GM21515 (cell line): ENCODE results near the gene NUBP2.
"Not testable (repeated sequence)": the region's sequence is repeated elsewhere in the genome, so short reads cannot be mapped to it uniquely, and the experiment has no call there.

Experiments used
- ATAC-seq: cut with Tn5 transposase; IDR thresholded peaks from one replicate; pipeline ENCODE4 v1.9.1; 2021; ENCODE audit not compliant: unreplicated experiment

Gene NUBP2

DNA sequence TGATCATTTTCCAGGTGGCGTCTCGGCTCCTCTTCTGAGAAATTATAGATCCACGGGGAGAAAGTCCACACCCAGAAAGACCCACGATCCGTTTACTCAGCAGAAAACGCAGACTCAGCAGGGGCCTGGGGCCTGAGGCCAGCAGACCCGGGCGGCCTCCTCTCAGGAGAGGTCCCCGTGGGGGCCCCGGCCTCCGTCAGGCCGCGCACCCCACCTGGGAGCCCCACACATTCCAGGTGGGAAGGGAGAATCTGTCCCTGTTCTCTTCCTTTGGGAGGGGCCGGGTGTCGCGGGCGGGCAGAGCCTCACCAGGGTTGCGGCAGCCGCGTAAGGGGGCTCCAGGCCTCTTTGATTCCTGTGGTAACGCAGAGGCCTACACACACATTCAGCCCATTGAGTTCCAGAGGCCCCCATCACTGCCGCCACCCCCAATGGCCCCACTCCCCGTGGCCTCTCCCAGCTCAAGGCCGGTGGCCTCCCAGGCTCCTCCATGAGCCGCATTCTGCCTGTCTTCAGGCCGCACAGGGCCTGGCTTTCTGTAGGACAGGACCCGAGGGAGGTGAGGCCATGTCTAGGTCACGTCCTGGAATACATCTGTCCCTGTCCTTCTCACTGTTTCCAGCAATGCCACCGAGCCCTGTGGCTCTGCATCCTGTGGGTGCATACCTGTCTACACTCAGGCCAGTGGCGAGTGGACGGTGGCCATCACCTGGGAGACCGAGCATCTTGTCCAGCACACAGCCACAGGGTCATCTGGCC is 12.3 kb downstream of the NUBP2 start:
- no peak for ATAC-seq

GRCh38 chr16:1799263-1799662 is 16.5 kb downstream of the NUBP2 start:
- ATAC-seq, result not testable (repeated sequence)

DNA sequence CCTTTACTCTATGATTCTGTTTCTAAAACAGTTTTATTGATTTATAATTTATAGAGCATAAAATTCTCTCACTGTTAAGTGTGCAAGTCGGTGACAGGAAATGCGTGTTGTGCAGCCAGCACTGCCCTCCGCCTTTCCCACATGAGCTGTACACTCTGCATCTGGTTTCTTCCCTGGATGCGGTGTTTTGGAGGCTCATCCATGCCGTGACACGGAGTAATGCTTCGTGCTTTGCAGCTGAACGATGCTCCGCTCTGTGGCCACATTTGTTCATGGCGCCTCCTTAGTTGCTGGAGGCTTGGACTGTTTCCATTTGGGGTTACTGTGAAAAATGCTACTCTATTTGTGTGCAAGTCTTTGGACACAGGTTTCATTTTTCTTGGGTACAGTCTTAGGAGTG is 17.9 kb downstream of the NUBP2 start:
- no peak for ATAC-seq

DNA sequence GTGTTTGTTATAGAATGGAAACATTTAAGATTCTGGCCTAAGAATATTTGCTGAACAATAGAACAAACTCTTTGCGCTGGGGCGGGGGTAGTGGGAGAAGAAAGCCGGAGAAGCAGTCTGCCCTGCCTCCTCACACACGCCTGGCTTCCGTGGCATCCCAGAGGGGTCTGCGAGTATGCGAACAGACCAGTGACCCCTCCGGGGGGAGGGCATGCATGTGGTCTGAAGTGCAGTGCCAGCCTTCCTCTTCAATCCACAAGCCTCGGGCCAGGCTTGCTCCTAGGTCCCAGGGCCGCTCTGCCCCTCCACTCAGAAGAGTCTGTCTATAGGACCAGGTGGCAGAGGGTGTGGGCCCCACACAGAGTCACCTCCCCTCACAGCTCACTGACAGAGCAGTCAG is 24.9 kb downstream of the NUBP2 start:
- ATAC-seq, result no peak

DNA sequence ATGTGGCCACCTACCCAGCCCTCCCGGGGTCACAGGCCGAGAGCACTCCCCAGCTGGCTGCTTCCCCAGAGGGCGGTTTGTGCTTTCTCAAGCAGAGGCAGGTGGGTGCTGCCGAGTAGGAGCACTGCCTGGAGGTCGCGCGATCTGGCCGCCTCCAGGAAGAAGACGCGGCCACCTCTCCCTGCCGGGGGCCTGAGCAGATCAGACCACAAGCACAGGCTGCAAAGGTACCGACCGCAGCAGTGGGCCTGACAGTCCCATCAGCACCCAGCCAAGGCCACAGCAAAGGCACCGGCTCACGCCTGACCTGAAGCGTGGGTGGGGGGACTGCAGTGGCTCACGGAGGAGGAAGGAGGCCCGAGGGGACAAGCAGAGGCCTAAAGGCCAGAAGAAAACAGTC is 25.9 kb downstream of the NUBP2 start:
- no peak for ATAC-seq

GRCh38 chr16:1809281-1809801 is 26.6 kb downstream of the NUBP2 start:
- no peak for ATAC-seq

DNA sequence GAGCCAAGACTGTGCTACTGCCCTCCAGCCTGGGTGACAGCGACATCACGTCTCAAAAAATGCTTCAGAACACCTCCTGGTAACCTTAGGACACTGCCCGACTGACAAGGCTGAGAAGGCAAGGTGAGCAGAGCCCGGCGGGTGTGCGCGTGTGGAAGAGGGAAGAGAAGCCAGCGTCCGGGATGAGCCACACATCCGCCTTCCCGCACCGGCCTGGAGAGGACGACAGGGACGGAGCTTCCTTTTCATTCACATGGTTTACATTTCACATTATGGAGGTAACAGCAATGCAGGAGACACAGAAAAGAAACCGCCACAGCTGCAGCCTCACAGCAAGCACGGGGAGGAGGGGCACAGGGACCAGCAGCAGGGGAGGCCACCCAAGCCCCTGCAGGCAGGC is 27.3 kb downstream of the NUBP2 start:
- ATAC-seq, result no peak

DNA sequence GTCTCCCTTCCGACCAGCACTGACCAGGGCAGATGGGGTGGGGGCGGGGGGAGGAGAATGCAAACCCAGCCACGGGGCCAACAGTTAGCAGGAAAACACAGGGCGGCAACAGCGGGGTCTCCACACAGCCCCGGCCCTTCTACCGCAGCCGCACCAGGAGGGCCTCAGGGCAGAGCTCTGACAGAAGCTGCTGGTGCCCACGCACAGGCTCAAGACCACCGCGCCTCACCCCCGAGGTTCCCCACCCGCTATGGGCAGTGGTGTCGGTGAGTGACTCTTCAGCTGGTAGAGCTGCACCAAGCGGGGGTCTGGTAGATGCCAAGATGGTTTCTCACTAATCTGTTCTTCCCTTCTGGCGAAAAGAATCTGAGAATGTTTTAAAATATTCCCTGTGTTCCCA is 27.8 kb downstream of the NUBP2 start:
- ATAC-seq, result no peak

GRCh38 chr16:1812732-1813163 is 30.0 kb downstream of the NUBP2 start:
- ATAC-seq, result no peak

- no peak for ATAC-seq
These were observed 32.7 kb downstream of the NUBP2 start for GRCh38 chr16:1815461-1815860.

GRCh38 chr16:1816396-1817275 is 33.9 kb downstream of the NUBP2 start:
- ATAC-seq, result no peak

DNA sequence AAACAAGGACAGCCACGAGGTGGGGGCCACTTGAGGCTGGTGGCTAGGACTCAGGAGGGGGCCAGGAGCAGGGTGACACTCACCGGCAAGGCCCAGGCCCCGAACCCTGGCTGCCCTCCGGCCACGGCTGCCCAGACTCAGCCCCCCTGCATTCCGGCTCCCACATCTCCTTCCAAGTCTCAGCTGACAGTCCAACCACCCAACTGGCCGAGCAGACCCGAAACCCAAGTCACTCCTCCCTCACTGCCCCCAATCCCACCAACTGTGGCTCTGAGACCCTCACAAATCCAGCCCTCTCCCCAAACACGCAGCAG is 34.5 kb downstream of the NUBP2 start:
- ATAC-seq, result no peak

GRCh38 chr16:1817716-1818115 is 35.0 kb downstream of the NUBP2 start:
- ATAC-seq, result no peak

GRCh38 chr16:1818204-1818872 is 35.6 kb downstream of the NUBP2 start:
- ATAC-seq, result no peak

GRCh38 chr16:1818873-1819525 is 36.2 kb downstream of the NUBP2 start:
- ATAC-seq, result no peak

- no peak for ATAC-seq
These were observed 36.9 kb downstream of the NUBP2 start for GRCh38 chr16:1819611-1820010.

- no peak for ATAC-seq
These were observed 37.6 kb downstream of the NUBP2 start for GRCh38 chr16:1820096-1820945.

DNA sequence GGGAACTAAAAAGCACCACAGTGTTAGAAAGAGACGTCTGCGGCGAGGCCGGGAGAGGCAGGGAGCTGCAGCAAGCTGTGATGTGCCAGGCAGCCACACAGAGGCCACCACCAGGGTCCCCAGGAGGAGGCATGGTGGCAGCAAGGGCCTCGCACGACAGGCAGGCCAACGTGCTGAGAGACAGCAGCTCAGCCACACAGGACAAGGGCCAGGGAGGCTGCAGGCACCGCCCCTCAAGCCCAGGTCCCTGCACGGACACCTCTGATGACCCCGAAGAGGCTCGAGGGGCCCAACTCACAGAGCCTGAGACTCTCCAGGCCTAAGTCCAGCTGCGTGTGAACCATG is 38.2 kb downstream of the NUBP2 start:
- no peak for ATAC-seq

- ATAC-seq, result no peak
These were observed 39.3 kb downstream of the NUBP2 start for GRCh38 chr16:1821861-1822611.

DNA sequence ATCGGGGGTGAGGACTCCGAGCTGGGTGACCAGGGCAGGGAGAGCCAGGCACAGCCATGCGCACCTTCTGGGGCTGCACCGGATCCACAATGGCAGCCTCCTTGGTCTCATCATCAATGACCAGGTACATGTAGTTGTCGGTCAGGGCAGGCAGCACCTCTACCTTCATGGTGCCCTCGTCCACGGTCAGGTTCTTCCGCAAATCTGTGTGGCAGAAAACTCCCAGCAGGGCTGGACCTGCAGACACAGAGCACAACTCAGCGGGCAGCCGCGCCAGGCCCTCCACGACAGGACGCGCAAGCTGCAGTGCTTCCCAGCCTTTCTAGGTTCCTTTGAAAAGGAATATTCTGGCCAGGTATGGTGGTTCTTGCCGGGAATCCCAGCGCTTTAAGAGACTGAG is 40.0 kb downstream of the NUBP2 start:
- ATAC-seq, result no peak
